ENCODE results near the gene ABLIM3.

DNA sequence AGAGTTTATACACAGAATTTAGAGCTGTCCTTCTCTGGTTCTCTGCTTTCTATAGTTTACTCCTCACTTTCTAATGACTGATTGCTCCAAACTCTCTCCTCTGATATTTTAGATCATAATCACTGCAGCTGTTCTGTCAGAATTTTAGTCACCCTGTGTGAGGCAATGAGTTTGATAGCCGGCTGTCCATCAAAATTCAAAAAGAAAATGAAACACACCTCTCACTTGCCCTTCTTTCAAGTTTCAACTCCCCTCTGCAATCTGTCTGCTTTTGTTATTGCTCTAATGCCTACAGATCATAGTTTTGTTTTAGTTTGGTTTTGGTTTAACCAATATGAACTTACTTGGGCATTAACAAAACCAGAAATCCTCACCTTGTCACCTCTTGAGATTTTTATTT is 23.3 kb upstream of the ABLIM3 start:
- TF ChIP-seq TAF1 (IDR thresholded peaks at IDR 0.05; ENCODE audit: low read depth, low read length) (no peak), EZH2 (IDR thresholded peaks at IDR 0.05; ENCODE audit: low read depth, low read length, severe bottlenecking) (no peak), SP1 (IDR thresholded peaks at IDR 0.05; ENCODE audit: low read depth, low read length) (no peak), FOSL1 (IDR thresholded peaks at IDR 0.05; ENCODE audit: insufficient read depth, low read depth, low read length) (no peak), SIN3A (conservative IDR thresholded peaks at IDR 0.05 in 1 of 2, IDR thresholded peaks at IDR 0.05 in 1 of 2; ENCODE audit: low read depth in 1 of 2, low read length in 2 of 2) (no peak), POLR2AphosphoS5 (IDR thresholded peaks at IDR 0.05; ENCODE audit: low read depth, low read length) (no peak), RFX5 (IDR thresholded peaks at IDR 0.05; ENCODE audit: borderline replicate concordance, low read depth, low read length) (no peak)
- TF ChIP-seq, protein P1, sequence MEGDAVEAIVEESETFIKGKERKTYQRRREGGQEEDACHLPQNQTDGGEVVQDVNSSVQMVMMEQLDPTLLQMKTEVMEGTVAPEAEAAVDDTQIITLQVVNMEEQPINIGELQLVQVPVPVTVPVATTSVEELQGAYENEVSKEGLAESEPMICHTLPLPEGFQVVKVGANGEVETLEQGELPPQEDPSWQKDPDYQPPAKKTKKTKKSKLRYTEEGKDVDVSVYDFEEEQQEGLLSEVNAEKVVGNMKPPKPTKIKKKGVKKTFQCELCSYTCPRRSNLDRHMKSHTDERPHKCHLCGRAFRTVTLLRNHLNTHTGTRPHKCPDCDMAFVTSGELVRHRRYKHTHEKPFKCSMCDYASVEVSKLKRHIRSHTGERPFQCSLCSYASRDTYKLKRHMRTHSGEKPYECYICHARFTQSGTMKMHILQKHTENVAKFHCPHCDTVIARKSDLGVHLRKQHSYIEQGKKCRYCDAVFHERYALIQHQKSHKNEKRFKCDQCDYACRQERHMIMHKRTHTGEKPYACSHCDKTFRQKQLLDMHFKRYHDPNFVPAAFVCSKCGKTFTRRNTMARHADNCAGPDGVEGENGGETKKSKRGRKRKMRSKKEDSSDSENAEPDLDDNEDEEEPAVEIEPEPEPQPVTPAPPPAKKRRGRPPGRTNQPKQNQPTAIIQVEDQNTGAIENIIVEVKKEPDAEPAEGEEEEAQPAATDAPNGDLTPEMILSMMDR (IDR thresholded peaks at IDR 0.05; ENCODE audit: control extremely low read depth in 1 of 3, insufficient read depth in 1 of 3, low read depth in 1 of 3, low read length in 3 of 3), result no peak
- TF ChIP-seq, protein P2, sequence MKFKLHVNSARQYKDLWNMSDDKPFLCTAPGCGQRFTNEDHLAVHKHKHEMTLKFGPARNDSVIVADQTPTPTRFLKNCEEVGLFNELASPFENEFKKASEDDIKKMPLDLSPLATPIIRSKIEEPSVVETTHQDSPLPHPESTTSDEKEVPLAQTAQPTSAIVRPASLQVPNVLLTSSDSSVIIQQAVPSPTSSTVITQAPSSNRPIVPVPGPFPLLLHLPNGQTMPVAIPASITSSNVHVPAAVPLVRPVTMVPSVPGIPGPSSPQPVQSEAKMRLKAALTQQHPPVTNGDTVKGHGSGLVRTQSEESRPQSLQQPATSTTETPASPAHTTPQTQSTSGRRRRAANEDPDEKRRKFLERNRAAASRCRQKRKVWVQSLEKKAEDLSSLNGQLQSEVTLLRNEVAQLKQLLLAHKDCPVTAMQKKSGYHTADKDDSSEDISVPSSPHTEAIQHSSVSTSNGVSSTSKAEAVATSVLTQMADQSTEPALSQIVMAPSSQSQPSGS (IDR thresholded peaks at IDR 0.05; ENCODE audit: low read length), result no peak
